ENCODE results near the gene CTNNBIP1. TPM values are rescaled to one million over a fixed set of nuclear protein-coding genes. Genes with fewer than 3 reads are reported as not detected.

Gene CTNNBIP1
- total RNA-seq, 1 donor from 2014 or later: 48.7 TPM

DNA sequence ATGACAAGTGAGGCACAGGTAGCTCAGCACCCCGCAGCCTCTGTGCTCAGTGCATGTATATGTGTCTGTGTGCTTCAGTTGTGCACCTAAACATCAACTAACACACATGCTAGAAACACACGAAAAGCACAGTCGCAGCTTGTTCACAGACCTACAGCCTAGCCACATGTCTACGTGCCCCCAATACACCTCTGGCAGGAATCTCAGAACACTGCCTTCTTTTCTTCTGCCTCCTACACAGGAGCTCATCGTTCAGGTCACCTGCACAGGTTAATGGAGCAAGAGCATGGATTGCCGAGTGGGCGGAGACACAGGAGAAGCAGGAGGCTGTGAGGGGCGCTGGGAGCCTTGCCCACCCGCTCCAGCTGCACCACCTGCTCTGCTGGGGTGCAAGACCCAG, 31.7 kb downstream of the CTNNBIP1 start:
- DNase-seq (ENCODE audit: low read depth, low spot score): no peak

DNA sequence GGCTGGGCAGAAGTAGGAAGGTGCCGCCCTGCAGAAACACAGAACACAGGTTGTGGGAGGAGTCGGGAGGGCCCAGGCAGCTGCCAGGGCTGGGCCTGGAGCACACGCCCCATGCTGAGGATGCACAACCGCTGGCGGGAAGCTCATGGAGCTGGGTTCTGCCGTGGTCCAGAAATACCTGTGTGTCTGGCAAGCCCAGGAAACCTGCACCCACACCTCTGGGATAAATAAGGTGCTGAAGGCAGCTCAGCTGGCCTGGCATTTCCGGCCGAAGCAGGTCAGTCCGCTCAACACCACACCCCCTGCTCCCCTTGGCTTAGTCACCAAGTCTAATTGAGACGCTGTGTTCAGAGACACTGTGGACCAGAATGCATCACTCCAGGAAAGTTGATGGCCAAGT, 32.1 kb downstream of the CTNNBIP1 start:
- no peak for DNase-seq (ENCODE audit: low read depth, low spot score)

DNA sequence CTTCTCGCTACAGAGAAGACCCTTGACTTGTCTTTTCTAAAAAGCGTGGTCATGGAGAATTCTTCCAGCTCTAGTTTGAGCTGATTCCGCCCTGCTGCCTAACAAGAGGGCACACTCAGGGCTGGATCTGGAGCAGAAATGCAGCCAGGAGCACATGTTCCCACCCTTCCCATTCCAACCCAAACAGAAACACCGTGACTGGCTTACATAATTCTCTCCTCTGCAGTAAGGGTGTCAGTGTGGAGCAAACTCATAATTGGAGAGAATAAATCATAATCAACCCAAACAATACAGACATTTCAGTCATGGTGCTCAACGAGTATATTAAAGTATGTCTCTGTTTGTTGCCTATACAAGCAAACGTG, 34.5 kb downstream of the CTNNBIP1 start:
- DNase-seq (ENCODE audit: low read depth, low spot score): no peak

DNA sequence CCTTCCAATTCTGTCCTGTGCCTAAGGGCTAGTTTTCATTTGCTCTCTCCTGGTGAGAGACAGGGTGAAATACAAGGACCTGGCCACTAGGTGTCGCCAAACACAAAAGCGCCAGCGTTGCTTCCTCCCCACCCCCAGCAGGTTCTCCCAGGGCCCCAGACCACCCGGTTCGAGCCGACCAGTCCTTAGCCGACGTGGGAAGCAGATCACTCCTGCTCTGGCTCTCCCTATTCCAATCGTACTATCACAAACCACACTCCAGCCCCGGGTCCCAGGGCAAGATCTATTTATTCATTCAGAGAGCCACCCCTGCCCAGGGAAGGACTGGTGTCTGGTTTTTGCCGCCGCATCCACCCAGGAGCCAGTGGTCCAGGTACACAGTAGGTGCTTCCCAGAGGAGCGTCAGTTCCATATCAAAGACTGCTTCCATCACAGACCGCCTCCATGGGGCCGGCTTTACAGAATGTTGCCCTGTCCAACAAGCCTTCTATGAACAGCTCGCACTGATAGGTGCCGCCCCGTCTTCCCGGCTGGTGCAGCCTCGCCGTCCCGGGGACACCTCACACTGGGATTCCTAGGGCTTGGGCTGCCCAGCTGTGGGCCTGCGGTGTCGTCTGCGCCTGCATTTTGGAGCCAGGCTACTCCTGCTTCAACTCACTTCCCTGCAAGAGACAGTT, 35.0 kb downstream of the CTNNBIP1 start:
- no peak for DNase-seq (ENCODE audit: low read depth, low spot score)

- no peak for DNase-seq (ENCODE audit: low read depth, low spot score)
Observed at GRCh38 chr1:9874412-9874811, 35.7 kb downstream of the CTNNBIP1 start.

- no peak for DNase-seq (ENCODE audit: low read depth, low spot score)
Observed at GRCh38 chr1:9873992-9874391, 36.1 kb downstream of the CTNNBIP1 start.

GRCh38 chr1:9873385-9873784, 36.7 kb downstream of the CTNNBIP1 start:
- no peak for DNase-seq (ENCODE audit: low read depth, low spot score)

- no peak for DNase-seq (ENCODE audit: low read depth, low spot score)
Observed at GRCh38 chr1:9872430-9873165, 37.5 kb downstream of the CTNNBIP1 start.

DNA sequence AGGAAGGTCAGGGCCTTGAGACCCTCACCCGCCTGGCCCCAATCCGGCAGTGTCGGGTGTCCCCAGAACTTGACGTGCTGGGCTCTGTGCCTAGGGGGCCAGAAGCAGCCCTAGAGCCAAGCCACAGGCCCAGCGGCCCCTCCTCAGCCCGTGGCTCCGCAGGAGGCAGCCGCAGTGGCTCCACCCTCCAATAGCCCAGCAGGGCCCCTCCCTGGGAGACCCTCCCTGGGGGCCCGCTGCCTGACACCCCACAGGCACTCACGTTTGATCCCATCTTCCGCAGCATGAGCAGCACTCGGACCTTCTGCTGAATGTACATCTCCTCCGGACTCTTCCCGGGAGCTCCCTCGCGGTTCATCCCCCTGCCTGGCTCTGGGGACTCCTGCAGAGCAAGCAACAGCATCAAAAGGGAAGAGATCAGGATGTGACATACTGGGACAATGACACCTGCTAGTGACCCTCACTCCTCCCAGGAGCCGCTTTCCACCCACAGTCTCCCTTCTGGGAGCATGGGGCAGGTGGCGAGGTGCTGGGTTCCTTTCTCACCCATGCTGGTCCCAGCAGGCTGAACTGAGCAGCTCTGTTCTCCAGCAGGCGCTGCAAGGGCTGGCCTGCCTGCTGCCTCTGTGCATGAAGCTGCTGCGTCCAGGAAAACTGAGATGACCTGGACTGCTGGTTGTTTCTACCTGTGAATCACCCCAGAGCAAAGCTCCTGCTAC, 38.2 kb downstream of the CTNNBIP1 start:
- no peak for DNase-seq (ENCODE audit: low read depth, low spot score)

GRCh38 chr1:9871021-9871420, 39.0 kb downstream of the CTNNBIP1 start:
- no peak for DNase-seq (ENCODE audit: low read depth, low spot score)

GRCh38 chr1:9870572-9870971, 39.5 kb downstream of the CTNNBIP1 start:
- DNase-seq (ENCODE audit: low read depth, low spot score): no peak

GRCh38 chr1:9869831-9870251, 40.2 kb downstream of the CTNNBIP1 start:
- DNase-seq (ENCODE audit: low read depth, low spot score): no peak

GRCh38 chr1:9868244-9868590, 41.9 kb downstream of the CTNNBIP1 start:
- DNase-seq (ENCODE audit: low read depth, low spot score): no peak

- DNase-seq (ENCODE audit: low read depth, low spot score): no peak
Observed at GRCh38 chr1:9867408-9868243, 42.4 kb downstream of the CTNNBIP1 start.

GRCh38 chr1:9866836-9867235, 43.2 kb downstream of the CTNNBIP1 start:
- no peak for DNase-seq (ENCODE audit: low read depth, low spot score)

DNA sequence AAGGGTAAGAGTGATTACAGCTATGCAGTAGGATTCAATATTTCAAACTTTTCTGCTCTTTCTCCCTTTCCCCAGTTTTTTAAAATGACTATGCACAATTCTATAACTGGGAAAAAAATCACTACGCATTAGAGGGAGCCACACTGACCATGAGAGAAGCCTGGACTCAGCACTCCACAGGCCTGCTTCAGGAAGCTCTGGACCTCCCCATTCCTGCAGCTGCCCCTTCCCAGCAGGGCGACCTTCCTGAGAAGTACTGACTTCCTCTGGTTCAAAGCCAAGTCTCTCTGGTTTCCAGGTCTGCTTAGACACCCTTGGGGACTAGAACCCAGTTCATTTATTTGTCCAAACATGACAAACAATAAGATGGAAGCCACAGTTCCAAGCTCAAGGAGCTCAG, 44.3 kb downstream of the CTNNBIP1 start:
- no peak for DNase-seq (ENCODE audit: low read depth, low spot score)

DNA sequence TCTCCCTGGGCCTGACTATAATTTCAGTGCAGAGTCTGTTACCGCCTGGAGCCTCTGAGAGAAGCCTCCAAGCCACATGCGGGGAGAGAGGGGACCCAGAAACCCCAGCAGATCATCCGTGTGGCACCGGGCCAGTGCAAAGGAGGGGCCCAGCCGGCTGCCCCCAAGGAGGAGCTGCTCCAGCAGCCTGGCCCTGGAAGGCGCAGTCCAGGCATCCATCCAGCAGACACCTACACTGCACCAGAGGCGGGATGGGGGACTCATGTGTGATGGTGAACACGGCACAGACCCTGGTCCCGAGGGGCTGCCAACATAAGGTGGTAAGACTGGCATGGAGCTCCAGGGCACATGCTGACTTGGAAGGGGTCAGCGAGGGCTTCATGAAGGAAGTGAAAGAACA, 46.7 kb downstream of the CTNNBIP1 start:
- no peak for DNase-seq (ENCODE audit: low read depth, low spot score)

DNA sequence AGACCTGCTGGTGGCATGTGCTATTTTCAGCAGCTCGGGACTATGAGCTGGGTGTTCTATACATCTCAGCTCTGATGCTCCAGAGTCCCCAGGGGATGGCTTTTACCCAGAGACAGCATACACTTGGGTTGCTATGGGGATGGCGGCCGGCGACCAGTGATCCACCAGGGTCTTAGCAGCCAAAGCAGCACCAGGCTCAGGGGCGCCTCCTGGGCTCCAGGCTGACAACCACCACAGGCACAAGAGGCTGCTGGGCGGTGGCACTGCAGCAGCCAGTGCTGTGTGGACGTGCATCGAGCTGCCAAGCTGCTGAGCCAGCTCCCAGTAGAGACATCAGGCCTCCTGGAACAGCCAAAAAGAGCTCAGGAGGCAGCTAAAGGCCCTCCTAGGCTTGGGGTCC, 48.7 kb downstream of the CTNNBIP1 start:
- no peak for DNase-seq (ENCODE audit: low read depth, low spot score)

DNA sequence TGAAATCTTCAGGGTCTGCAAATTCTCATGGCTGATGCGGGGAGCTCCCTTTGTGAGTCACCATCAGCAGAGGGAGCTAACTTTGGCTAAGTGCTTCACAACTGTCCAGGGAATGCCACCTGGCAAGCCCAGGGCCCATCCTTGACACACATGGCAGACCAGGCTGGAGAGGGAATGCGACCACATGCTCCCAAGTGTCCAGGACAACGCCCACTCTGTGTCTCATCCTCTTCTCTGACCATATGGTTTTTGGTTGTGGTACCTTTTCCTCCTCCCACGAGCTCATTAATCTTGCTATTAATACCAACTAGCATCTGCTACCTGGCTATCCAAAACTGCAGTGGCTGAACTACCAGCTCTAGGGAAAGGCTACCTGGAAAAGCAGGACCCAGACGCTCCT, 49.2 kb downstream of the CTNNBIP1 start:
- DNase-seq (ENCODE audit: low read depth, low spot score): no peak

- DNase-seq (ENCODE audit: low read depth, low spot score): no peak
Observed at GRCh38 chr1:9859281-9860014, 50.6 kb downstream of the CTNNBIP1 start.
